ENCODE results near the gene MPG.
"Not testable (repeated sequence)": the region's sequence is repeated elsewhere in the genome, so short reads cannot be mapped to it uniquely, and the experiment has no call there.

The MPG gene

GRCh38 chr16:77807-78443 lies at the start of gene MPG:
Gene MPG, plus strand, starts transcription at chr16:78225. Its CDS starts 85 bp downstream, at chr16:78310.
- DNase-seq (ENCODE audit: low read depth), result no peak

GRCh38 chr16:30627-31026 lies 47.4 kb upstream of the MPG start:
- not testable (repeated sequence) for DNase-seq (ENCODE audit: low read depth)

- not testable (repeated sequence) for DNase-seq (ENCODE audit: low read depth)
Observed at GRCh38 chr16:33154-33876, 44.7 kb upstream of the MPG start.

GRCh38 chr16:33877-34647 lies 44.0 kb upstream of the MPG start:
- no peak for DNase-seq (ENCODE audit: low read depth)

GRCh38 chr16:34648-34987 lies 43.4 kb upstream of the MPG start:
- DNase-seq (ENCODE audit: low read depth), result no peak

- no peak for DNase-seq (ENCODE audit: low read depth)
Observed at GRCh38 chr16:35011-35677, 42.9 kb upstream of the MPG start.

- no peak for DNase-seq (ENCODE audit: low read depth)
Observed at GRCh38 chr16:35678-36305, 42.2 kb upstream of the MPG start.

- no peak for DNase-seq (ENCODE audit: low read depth)
Observed at GRCh38 chr16:36336-36984, 41.6 kb upstream of the MPG start.

GRCh38 chr16:37511-37910 lies 40.5 kb upstream of the MPG start:
- no peak for DNase-seq (ENCODE audit: low read depth)

GRCh38 chr16:38206-38605 lies 39.8 kb upstream of the MPG start:
- DNase-seq (ENCODE audit: low read depth), result not testable (repeated sequence)

GRCh38 chr16:38941-39892 lies 38.8 kb upstream of the MPG start:
- DNase-seq (ENCODE audit: low read depth), result no peak

- no peak for DNase-seq (ENCODE audit: low read depth)
Observed at GRCh38 chr16:41439-42068, 36.5 kb upstream of the MPG start.

GRCh38 chr16:42069-42457 lies 36.0 kb upstream of the MPG start:
- no peak for DNase-seq (ENCODE audit: low read depth)

- no peak for DNase-seq (ENCODE audit: low read depth)
Observed at GRCh38 chr16:42691-43090, 35.3 kb upstream of the MPG start.

GRCh38 chr16:43294-43693 lies 34.7 kb upstream of the MPG start:
- DNase-seq (ENCODE audit: low read depth), result no peak

GRCh38 chr16:44655-45054 lies 33.4 kb upstream of the MPG start:
- no peak for DNase-seq (ENCODE audit: low read depth)

- no peak for DNase-seq (ENCODE audit: low read depth)
Observed at GRCh38 chr16:45454-45853, 32.6 kb upstream of the MPG start.

GRCh38 chr16:46510-46909 lies 31.5 kb upstream of the MPG start:
- DNase-seq (ENCODE audit: low read depth), result not testable (repeated sequence)

- DNase-seq (ENCODE audit: low read depth), result no peak
Observed at GRCh38 chr16:47234-47633, 30.8 kb upstream of the MPG start.

Data from non-pigmented ciliary epithelial cell (primary cell).